K562 (cell line): ENCODE data around the gene PDE11A. TPM values are rescaled to one million over a fixed set of nuclear protein-coding genes. Genes with fewer than 3 reads are reported as not detected.
"Not testable (repeated sequence)": the region's sequence is repeated elsewhere in the genome, so short reads cannot be mapped to it uniquely, and the experiment has no call there.

ENCODE experiments used
- ATAC-seq: fragments of 200-7000 bp; cut with Tn5 transposase; 3 replicates; pipeline ENCODE4 v1.9.1; 2020; ENCODE audit warnings: moderate library complexity
- BruUV-seq: library from RNA; stranded (reverse); fragments of 400-500 nt; replicated peaks from 2 replicates; lab custom pipeline; 2021; lab: Mats Ljungman, UMichigan
- CTCF ChIA-PET: fragments of 300-600 bp; formaldehyde crosslinking; extraction: SDS; loops from one replicate; lab custom pipeline; 2021; ENCODE audit warnings: low intra/inter-chr PET ratio; lab: Yijun Ruan, JAX
- POLR2A ChIA-PET: fragments of 300-600, 350-650 bp; sonication (Branson Sonifier 250); formaldehyde crosslinking; extraction: SDS; loops from one replicate; lab custom pipeline; 2021; ENCODE audit warnings: antibody characterized with exemption, inconsistent platforms; lab: Yijun Ruan, JAX
- DNase-seq, 4 experiments: peaks; one replicate each; pipeline versions ENCODE4 v3.0.0 to v3.0.0-alpha.2; 2011 to 2018; ENCODE audit warnings: low spot score in 3 of 4, mixed read lengths in 3 of 4; ENCODE audit errors: extremely low read depth in 1 of 4
- FAIRE-seq: peaks from 2 replicates; lab custom pipeline; 2011; peaks lifted over from hg19 to GRCh38; lab: Jason Lieb, UNC
- H2AFZ ChIP-seq: 2 replicates; pipeline ENCODE4 v1.6.0; 2011; ENCODE audit warnings: low read depth, low read length, control low read depth, inconsistent platforms
- H3K27ac ChIP-seq: fragments of 200-600 bp; 3 replicates; pipeline ENCODE4 v1.8.0; 2011; ENCODE audit warnings: low read depth, mild to moderate bottlenecking, control low read depth, inconsistent platforms, low read length, moderate library complexity, mixed read lengths; ENCODE audit errors: extremely low read depth
- H3K27me3 ChIP-seq, 2 experiments: fragments of 300-600 bp in 1 of 2; 2 replicates in 1 of 2; 3 replicates in 1 of 2; pipeline versions ENCODE4 v1.6.0 to v1.8.0; 2011; ENCODE audit warnings: inconsistent platforms in 2 of 2, low read length in 2 of 2, mild to moderate bottlenecking in 1 of 2, mixed read lengths in 1 of 2, moderate library complexity in 1 of 2; ENCODE audit not compliant: control insufficient read depth in 2 of 2, insufficient read depth in 2 of 2
- H3K36me3 ChIP-seq: fragments of 300-600 bp; 3 replicates; pipeline ENCODE4 v1.8.0; 2011; ENCODE audit warnings: mild to moderate bottlenecking, low read length, inconsistent platforms; ENCODE audit not compliant: control insufficient read depth, insufficient read depth
- H3K4me1 ChIP-seq, 2 experiments: fragments of 200-600 bp in 1 of 2; replicated peaks in 1 of 2; 2 replicates in 1 of 2; 3 replicates in 1 of 2; pipeline versions ENCODE4 v1.5.1 to v1.8.0; 2011; ENCODE audit warnings: inconsistent platforms in 2 of 2, low read length in 2 of 2, mild to moderate bottlenecking in 1 of 2, mixed read lengths in 1 of 2, moderate library complexity in 1 of 2; ENCODE audit not compliant: control insufficient read depth in 2 of 2, insufficient read depth in 2 of 2
- H3K4me2 ChIP-seq: 2 replicates; pipeline ENCODE4 v1.6.1; 2011; ENCODE audit warnings: low read length, control low read depth, inconsistent platforms, mixed read lengths; ENCODE audit not compliant: insufficient read depth
- H3K4me3 ChIP-seq: fragments of 200-600 bp; sonication (generic), shearing (Covaris generic); 2 replicates; pipeline ENCODE4 v1.5.1; 2016; ENCODE audit warnings: control low read depth, inconsistent platforms
- H3K79me2 ChIP-seq: fragments of 200-600 bp; 3 replicates; pipeline ENCODE4 v1.8.0; 2011; ENCODE audit warnings: low read length, inconsistent platforms; ENCODE audit not compliant: control insufficient read depth, insufficient read depth
- H3K9ac ChIP-seq, 2 experiments: 2 replicates each; pipeline versions ENCODE4 v1.6.0 to v1.6.1; 2011; ENCODE audit warnings: low read depth in 2 of 2, low read length in 2 of 2, control low read depth in 1 of 2, inconsistent platforms in 1 of 2, mild to moderate bottlenecking in 1 of 2, mixed read lengths in 1 of 2; ENCODE audit not compliant: insufficient read depth in 1 of 2
- H3K9me1 ChIP-seq: one replicate; pipeline ENCODE4 v1.6.0; 2011; ENCODE audit warnings: inconsistent platforms, mild to moderate bottlenecking, low read length, moderate library complexity; ENCODE audit not compliant: control insufficient read depth, insufficient read depth
- H3K9me3 ChIP-seq: replicated peaks from 2 replicates; pipeline ENCODE4 v1.5.1; 2011; ENCODE audit warnings: low read depth, low read length, inconsistent platforms; ENCODE audit not compliant: control insufficient read depth, insufficient read depth
- H4K20me1 ChIP-seq: replicated peaks from 2 replicates; pipeline ENCODE4 v1.6.1; 2011; ENCODE audit warnings: low read length, inconsistent platforms, mixed read lengths; ENCODE audit not compliant: control insufficient read depth, insufficient read depth
- BCOR ChIP-seq: fragments of 450-650 bp; IDR thresholded peaks from 2 replicates; pipeline ENCODE4 v1.6.1; 2016
- CHD2 ChIP-seq: IDR thresholded peaks from 2 replicates; pipeline ENCODE4 v1.6.1; 2011; ENCODE audit warnings: low read depth, low read length
- HDAC2 ChIP-seq: fragments of 450-650 bp; IDR thresholded peaks from 2 replicates; pipeline ENCODE4 v1.6.1; 2016; ENCODE audit warnings: mild to moderate bottlenecking
- KDM1A ChIP-seq, 2 experiments: fragments of 450-650 bp; IDR thresholded peaks; 2 replicates each; pipeline ENCODE4 v1.6.1; 2016; ENCODE audit warnings: mild to moderate bottlenecking in 2 of 2
- POLR2A ChIP-seq: fragments of 450-650 bp; conservative IDR thresholded peaks from 2 replicates; pipeline ENCODE4 v1.6.1; 2016
- POLR2AphosphoS5 ChIP-seq: IDR thresholded peaks from 2 replicates; pipeline ENCODE4 v1.6.1; 2011; ENCODE audit warnings: mild to moderate bottlenecking, low read depth, low read length, moderate library complexity; ENCODE audit not compliant: control insufficient read depth, insufficient read depth
- RBM25 ChIP-seq: fragments of 200-400 bp; formaldehyde crosslinking; IDR thresholded peaks from 2 replicates; pipeline ENCODE4 v1.6.1; 2018; ENCODE audit warnings: low read length, low read depth, moderate library complexity; ENCODE audit not compliant: severe bottlenecking
- TBP ChIP-seq: optimal IDR thresholded peaks from 2 replicates; pipeline ENCODE3; 2011; ENCODE audit warnings: low read depth, low read length, improper control_type of control experiment
- ZNF12 ChIP-seq: sonication (generic); formaldehyde crosslinking; IDR thresholded peaks from 2 replicates; pipeline ENCODE4 v1.4.0; 2020; ENCODE audit warnings: mild to moderate bottlenecking, missing genetic modification reagents
- ZNF146 ChIP-seq: IDR thresholded peaks from one replicate; pipeline ENCODE4 v1.6.1; 2018; ENCODE audit warnings: missing compliant biosample characterization; ENCODE audit not compliant: unreplicated experiment
- WGBS: fragments of 100-300 bp; shearing (Covaris generic); methylation state at CpG from one replicate; pipeline ENCODE4 v1.1.6; 2016; ENCODE audit warnings: low coverage, mixed read lengths; ENCODE audit not compliant: insufficient coverage; ENCODE audit errors: missing lambda C conversion rate; 5-methylcytosine and 5-hydroxymethylcytosine counted together
- in situ Hi-C: fragments of 300-500 bp; cut with MboI; formaldehyde crosslinking; loops from 4 replicates; pipeline ENCODE4 v1.15.0; 2018; ENCODE audit warnings: inconsistent platforms, mixed read lengths
- intact Hi-C: fragments of 100-400 bp; cut with micrococcal nuclease; formaldehyde crosslinking; loops from 2 replicates; pipeline ENCODE4 v1.14.2; 2022
- polyA plus RNA-seq, 8 experiments: library from polyadenylated mRNA; depleted of rRNA in 4 of 8; stranded (reverse) in 5 of 8; unstranded in 3 of 8; fragments of >200 nt; fragmentation: Nextera tagmentation in 2 of 8; fragmentation: Illumina TruSeq in 1 of 8; extraction: Ambion mirVana in 2 of 8; extraction: Trizol in 1 of 8; gene quantifications; 2 replicates each; pipeline versions ENCODE4 v1.2.1 to v1.2.3, GENCODE V29; 2011 to 2014; ENCODE audit warnings: inconsistent platforms in 1 of 8, missing spikeins in 1 of 8
- total RNA-seq, 7 experiments: library from RNA; depleted of rRNA in 6 of 7; stranded (reverse); fragments of >200 nt in 6 of 7; fragmentation: Illumina TruSeq in 2 of 7; extraction: Trizol in 2 of 7; gene quantifications; 2 replicates each; pipeline versions ENCODE4 v1.2.1 to v1.2.3, GENCODE V29; 2011 to 2021; ENCODE audit warnings: low replicate concordance in 1 of 7
- TF ChIP-seq, protein P1 (sequence below): IDR thresholded peaks from 2 replicates; pipeline ENCODE4 v1.6.1; 2016; ENCODE audit warnings: missing genetic modification characterization, missing compliant biosample characterization
- TF ChIP-seq, protein P2 (sequence below), 2 experiments: fragments of 450-650 bp in 1 of 2; IDR thresholded peaks; 2 replicates each; pipeline ENCODE4 v1.6.1; 2011 to 2017; ENCODE audit warnings: low read depth in 2 of 2, antibody characterized with exemption in 1 of 2, borderline replicate concordance in 1 of 2, low read length in 1 of 2, mild to moderate bottlenecking in 1 of 2, mixed read lengths in 1 of 2; ENCODE audit not compliant: control insufficient read depth in 1 of 2

Gene PDE11A
- total and polyA plus RNA-seq, 9 of the 15 experiments (the other 6 are each of a cell fraction or from before 2014, with no cell fraction given), result 3.2 to 22.1 (median 5.7) TPM

- H3K79me2 ChIP-seq, CTCF ChIA-PET, intact Hi-C loops, BruUV-seq, H4K20me1 ChIP-seq, H3K4me3 ChIP-seq, H2AFZ ChIP-seq, in situ Hi-C loops, H3K9me3 ChIP-seq, H3K27me3 ChIP-seq, ATAC-seq, H3K9ac ChIP-seq, H3K4me2 ChIP-seq, DNase-seq, H3K27ac ChIP-seq, H3K36me3 ChIP-seq, H3K9me1 ChIP-seq, FAIRE-seq: not testable (repeated sequence)
- POLR2A ChIA-PET, result interaction anchor here (1.5 kb wide), 1 partner anchor 10 kb away, joined by 4 read pairs; no protein-coding TSS in a partner anchor
- 38% methylated on average over 3 of the region's 3 CpGs for WGBS
- TF ChIP-seq HDAC2 (0 out of 2 replicates have a peak, but pooled peaks have one; percentile 32), RBM25 (peak; percentile 72), ZNF146 (CRISPR knock-in tag) (peak; percentile 99), KDM1A (IDR thresholded peaks at IDR 0.05) (0 out of 4 replicates have a peak, but pooled peaks of 1 of the 2 experiments have one; percentile 49), BCOR (peak; percentile 61; the same call in 1 of the 2 replicates)
- H3K4me1 ChIP-seq, result peaks cover 3 to 14% of the 10 kb centered on the region in 2 experiments; a peak in 2 of 5 replicates
These were observed 6.7 kb upstream of the PDE11A start for GRCh38 chr2:178079279-178079678.

- intact Hi-C loops (no loop called here), in situ Hi-C loops (no loop called here)
- no peak for FAIRE-seq
- Histone ChIP-seq H3K9me1 (no peaks in the 10 kb centered on the region), H4K20me1 (no peaks in the 10 kb centered on the region), H3K9me3 (no peaks in the 10 kb centered on the region), H3K9ac (no peak overlapping the region), H3K4me3 (no peak overlapping the region), H3K36me3 (no peaks in the 10 kb centered on the region), H3K4me2 (no peak overlapping the region), H3K4me1 (peaks cover 27 to 40% of the 10 kb centered on the region in 2 experiments), H3K79me2 (0 out of 3 replicates have a peak, but pooled peaks cover 3% of the 10 kb centered on the region), H2AFZ (no peak overlapping the region), H3K27me3 (no peaks in the 10 kb centered on the region), H3K27ac (no peak overlapping the region)
- no peak for DNase-seq
- ChIA-PET CTCF (no interaction called here), POLR2A (interaction anchor here (1.1 to 1.3 kb wide), 2 partner anchors 8 to 12 kb away, joined by 3 to 4 read pairs; no protein-coding TSS in a partner anchor)
- ATAC-seq, result no peak
- BruUV-seq, result no TSS peak
- TF ChIP-seq, protein P1, sequence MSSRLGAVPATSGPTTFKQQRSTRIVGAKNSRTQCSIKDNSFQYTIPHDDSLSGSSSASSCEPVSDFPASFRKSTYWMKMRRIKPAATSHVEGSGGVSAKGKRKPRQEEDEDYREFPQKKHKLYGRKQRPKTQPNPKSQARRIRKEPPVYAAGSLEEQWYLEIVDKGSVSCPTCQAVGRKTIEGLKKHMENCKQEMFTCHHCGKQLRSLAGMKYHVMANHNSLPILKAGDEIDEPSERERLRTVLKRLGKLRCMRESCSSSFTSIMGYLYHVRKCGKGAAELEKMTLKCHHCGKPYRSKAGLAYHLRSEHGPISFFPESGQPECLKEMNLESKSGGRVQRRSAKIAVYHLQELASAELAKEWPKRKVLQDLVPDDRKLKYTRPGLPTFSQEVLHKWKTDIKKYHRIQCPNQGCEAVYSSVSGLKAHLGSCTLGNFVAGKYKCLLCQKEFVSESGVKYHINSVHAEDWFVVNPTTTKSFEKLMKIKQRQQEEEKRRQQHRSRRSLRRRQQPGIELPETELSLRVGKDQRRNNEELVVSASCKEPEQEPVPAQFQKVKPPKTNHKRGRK (tag), result no peak
- TF ChIP-seq POLR2A, result peak; percentile 55; the same call in 1 of the 2 replicates
- TF ChIP-seq CHD2, result no peak
- no peak for TF ChIP-seq ZNF12
- TF ChIP-seq, protein P2, sequence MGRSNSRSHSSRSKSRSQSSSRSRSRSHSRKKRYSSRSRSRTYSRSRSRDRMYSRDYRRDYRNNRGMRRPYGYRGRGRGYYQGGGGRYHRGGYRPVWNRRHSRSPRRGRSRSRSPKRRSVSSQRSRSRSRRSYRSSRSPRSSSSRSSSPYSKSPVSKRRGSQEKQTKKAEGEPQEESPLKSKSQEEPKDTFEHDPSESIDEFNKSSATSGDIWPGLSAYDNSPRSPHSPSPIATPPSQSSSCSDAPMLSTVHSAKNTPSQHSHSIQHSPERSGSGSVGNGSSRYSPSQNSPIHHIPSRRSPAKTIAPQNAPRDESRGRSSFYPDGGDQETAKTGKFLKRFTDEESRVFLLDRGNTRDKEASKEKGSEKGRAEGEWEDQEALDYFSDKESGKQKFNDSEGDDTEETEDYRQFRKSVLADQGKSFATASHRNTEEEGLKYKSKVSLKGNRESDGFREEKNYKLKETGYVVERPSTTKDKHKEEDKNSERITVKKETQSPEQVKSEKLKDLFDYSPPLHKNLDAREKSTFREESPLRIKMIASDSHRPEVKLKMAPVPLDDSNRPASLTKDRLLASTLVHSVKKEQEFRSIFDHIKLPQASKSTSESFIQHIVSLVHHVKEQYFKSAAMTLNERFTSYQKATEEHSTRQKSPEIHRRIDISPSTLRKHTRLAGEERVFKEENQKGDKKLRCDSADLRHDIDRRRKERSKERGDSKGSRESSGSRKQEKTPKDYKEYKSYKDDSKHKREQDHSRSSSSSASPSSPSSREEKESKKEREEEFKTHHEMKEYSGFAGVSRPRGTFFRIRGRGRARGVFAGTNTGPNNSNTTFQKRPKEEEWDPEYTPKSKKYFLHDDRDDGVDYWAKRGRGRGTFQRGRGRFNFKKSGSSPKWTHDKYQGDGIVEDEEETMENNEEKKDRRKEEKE (IDR thresholded peaks at IDR 0.05; ENCODE audit: borderline replicate concordance in 1 of 2, control insufficient read depth in 1 of 2, low read depth in 2 of 2, low read length in 1 of 2), result peak in 1 of 2 experiments; percentile 77; a peak in 2 of 4 replicates
- TF ChIP-seq POLR2AphosphoS5, result peak; percentile 72; the same call in 1 of the 2 replicates
- TF ChIP-seq TBP, result peak; percentile 73
These were observed 3.6 kb upstream of the PDE11A start for GRCh38 chr2:178076130-178076529.
